Activated naive CD8-positive, alpha-beta T cell treated with anti-CD3 and anti-CD28 coated beads, Interleukin-2, amount 10 ng/mL, durations not matched to agents 7 days and 5 days (primary cell): ENCODE results near the gene KRT15. TPM values are rescaled to one million over a fixed set of nuclear protein-coding genes. Genes with fewer than 3 reads are reported as not detected.

Experiments used
- ATAC-seq: fragments of 150-1000 bp; cut with Tn5 transposase; one replicate; pipeline ENCODE4 v1.10.0; 2021; ENCODE audit warnings: low read depth, moderate library complexity
- POLR2A ChIA-PET: fragments of 350-600 bp; sonication (Branson Sonifier 250); formaldehyde crosslinking; loops from one replicate; lab custom pipeline; 2021; ENCODE audit warnings: antibody characterized with exemption; lab: Charles Lee
- DNase-seq: peaks from one replicate; pipeline ENCODE4 v3.0.0; 2021
- H3K27ac Mint-ChIP-seq: one replicate; pipeline ENCODE4 v1.8.0; 2022; ENCODE audit warnings: mild to moderate bottlenecking, mixed read lengths
- H3K27me3 Mint-ChIP-seq: one replicate; pipeline ENCODE4 v1.8.0; 2022; ENCODE audit warnings: mild to moderate bottlenecking, moderate library complexity, mixed read lengths
- H3K36me3 Mint-ChIP-seq: one replicate; pipeline ENCODE4 v1.8.0; 2021; ENCODE audit warnings: mild to moderate bottlenecking, mixed read lengths
- H3K4me1 Mint-ChIP-seq: one replicate; pipeline ENCODE4 v1.8.0; 2021; ENCODE audit warnings: mixed read lengths
- H3K4me3 Mint-ChIP-seq: one replicate; pipeline ENCODE4 v1.8.0; 2022; ENCODE audit warnings: mild to moderate bottlenecking, moderate library complexity, mixed read lengths
- H3K9me3 Mint-ChIP-seq: one replicate; pipeline ENCODE4 v1.8.0; 2021; ENCODE audit warnings: mixed read lengths
- microRNA-seq: library from miRNA; unstranded; fragments of <30 nt; microRNA quantifications from one replicate; pipeline ENCODE4 v1.2.0, GENCODE V29; 2022
- total RNA-seq, 2 experiments: library from RNA; stranded (reverse); gene quantifications; one replicate each; pipeline ENCODE4 v1.2.3, GENCODE V29; 2021

Gene KRT15
- total RNA-seq, 2 experiments from 2014 or later, result not detected

- ATAC-seq (no peak), DNase-seq (no peak)
- no peak within 1 kb of the TSS for H3K4me3 Mint-ChIP-seq
- H3K4me1 Mint-ChIP-seq, result no peaks in the 10 kb centered on the region
- POLR2A ChIA-PET, result no interaction called here
- no peak within 1 kb of the TSS for H3K27ac Mint-ChIP-seq
- peaks cover 1% of the 10 kb centered on the region for H3K27me3 Mint-ChIP-seq
- peaks cover 2% of the 10 kb centered on the region for H3K9me3 Mint-ChIP-seq
- H3K36me3 Mint-ChIP-seq, result no peaks in the 10 kb centered on the region
Observed at GRCh38 chr17:41466988-41467387, 51.7 kb downstream of the KRT15 start, which contains the start of gene KRT32. Gene KRT32 (minus strand): TSS chr17:41467386. CDS start chr17:41467325, 61 bp downstream.

- DNase-seq (no peak), ATAC-seq (no peak)
- Mint-ChIP-seq H3K36me3 (no peaks in the 10 kb centered on the region), H3K27me3 (peaks cover 2% of the 10 kb centered on the region), H3K4me3 (no peak overlapping the region), H3K4me1 (no peaks in the 10 kb centered on the region), H3K27ac (no peak overlapping the region), H3K9me3 (peaks cover 2% of the 10 kb centered on the region)
- POLR2A ChIA-PET, result no interaction called here
Observed at GRCh38 chr17:41464682-41465081, 54.0 kb downstream of the KRT15 start.

- no peak for DNase-seq
- Mint-ChIP-seq H3K27me3 (peaks cover 2% of the 10 kb centered on the region), H3K9me3 (peaks cover 2% of the 10 kb centered on the region), H3K27ac (no peak overlapping the region), H3K36me3 (no peaks in the 10 kb centered on the region), H3K4me3 (no peak overlapping the region), H3K4me1 (no peaks in the 10 kb centered on the region)
- no peak for ATAC-seq
- POLR2A ChIA-PET, result no interaction called here
Observed at GRCh38 chr17:41464173-41464572, 54.5 kb downstream of the KRT15 start.

- H3K27me3 Mint-ChIP-seq, result peaks cover 2% of the 10 kb centered on the region
- peaks cover 2% of the 10 kb centered on the region for H3K9me3 Mint-ChIP-seq
- POLR2A ChIA-PET, result no interaction called here
- H3K4me3 Mint-ChIP-seq, result no peak overlapping the region
- no peaks in the 10 kb centered on the region for H3K4me1 Mint-ChIP-seq
- DNase-seq (no peak), ATAC-seq (no peak)
- no peak overlapping the region for H3K27ac Mint-ChIP-seq
- no peaks in the 10 kb centered on the region for H3K36me3 Mint-ChIP-seq
Observed at GRCh38 chr17:41463746-41464145, 54.9 kb downstream of the KRT15 start.

Small RNA genes within 50 kb of the gene (microRNA-seq; reads per million reads assigned to microRNA genes)
- not detected for gene MIR6510

Other genes with a start within 250 kb of the KRT15 start
- gene KRTAP9-7, start 243.2 kb downstream of the KRT15 start, total RNA-seq, result not detected
- gene KRTAP29-1, start 216.0 kb downstream of the KRT15 start, total RNA-seq, result not detected
- gene KRTAP16-1, start 209.6 kb downstream of the KRT15 start, total RNA-seq, result not detected
- gene KRTAP17-1, start 203.2 kb downstream of the KRT15 start, total RNA-seq, result not detected
- not detected for gene KRT33A, start 168.1 kb downstream of the KRT15 start, total RNA-seq
- gene KRT33B, start 149.1 kb downstream of the KRT15 start, total RNA-seq, result not detected
- gene KRT34, start 136.6 kb downstream of the KRT15 start, total RNA-seq, result not detected
- gene KRT31, start 121.3 kb downstream of the KRT15 start, total RNA-seq, result not detected
- not detected for gene KRT37, start 94.3 kb downstream of the KRT15 start, total RNA-seq
- gene KRT38, start 77.9 kb downstream of the KRT15 start, total RNA-seq, result not detected
- not detected for gene KRT32, start 51.5 kb downstream of the KRT15 start, total RNA-seq
- not detected for gene KRT35, start 37.7 kb downstream of the KRT15 start, total RNA-seq
- gene KRT36, start 29.0 kb downstream of the KRT15 start, total RNA-seq, result not detected
- not detected for gene KRT13, start 13.3 kb downstream of the KRT15 start, total RNA-seq
- gene KRT19, start 9.4 kb upstream of the KRT15 start, total RNA-seq, result not detected
- gene KRT9, start 53.2 kb upstream of the KRT15 start, total RNA-seq, result not detected
- not detected for gene KRT14, start 68.0 kb upstream of the KRT15 start, total RNA-seq
- gene KRT16, start 93.9 kb upstream of the KRT15 start, total RNA-seq, result not detected
- gene KRT17, start 105.7 kb upstream of the KRT15 start, total RNA-seq, result not detected
- 100 to 1,000 TPM; 682 to 723 TPM for gene EIF1, start 170.0 kb upstream of the KRT15 start, total RNA-seq
- gene GAST, start 193.4 kb upstream of the KRT15 start, total RNA-seq, result not detected
- gene HAP1, start 215.8 kb upstream of the KRT15 start, total RNA-seq, result under 1 TPM in 1 of 2 experiments, not detected in 1; 0.14 TPM